Inflammatory macrophage treated with lipopolysaccharide for 4 hours (primary cell): ENCODE data around the gene RDX.

ENCODE experiments used
- DNase-seq: peaks from one replicate; pipeline ENCODE4 v3.0.0-alpha.2; 2020

RDX gene

GRCh38 chr11:110169738-110170137, 126.7 kb downstream of the RDX start:
- DNase-seq, result no peak

GRCh38 chr11:110168033-110168803, 128.2 kb downstream of the RDX start:
- DNase-seq, result no peak

- no peak for DNase-seq
Observed at GRCh38 chr11:110165039-110165925, 131.1 kb downstream of the RDX start.

- DNase-seq, result no peak
Observed at GRCh38 chr11:110162216-110162615, 134.2 kb downstream of the RDX start.

GRCh38 chr11:110161061-110161460, 135.4 kb downstream of the RDX start:
- no peak for DNase-seq

GRCh38 chr11:110160437-110160836, 136.0 kb downstream of the RDX start:
- no peak for DNase-seq

- no peak for DNase-seq
Observed at GRCh38 chr11:110160016-110160415, 136.4 kb downstream of the RDX start.

- no peak for DNase-seq
Observed at GRCh38 chr11:110159476-110159875, 136.9 kb downstream of the RDX start.

- no peak for DNase-seq
Observed at GRCh38 chr11:110158317-110159200, 137.9 kb downstream of the RDX start.

GRCh38 chr11:110156503-110156902, 139.9 kb downstream of the RDX start:
- DNase-seq, result no peak

GRCh38 chr11:110153474-110153873, 142.9 kb downstream of the RDX start:
- no peak for DNase-seq

GRCh38 chr11:110152199-110152598, 144.2 kb downstream of the RDX start:
- no peak for DNase-seq

- peak; percentile 13 for DNase-seq
Observed at GRCh38 chr11:110148775-110149744, 147.4 kb downstream of the RDX start.

GRCh38 chr11:110147962-110148709, 148.3 kb downstream of the RDX start:
- no peak for DNase-seq

GRCh38 chr11:110141812-110142211, 154.6 kb downstream of the RDX start:
- no peak for DNase-seq

GRCh38 chr11:110134110-110134509, 162.3 kb downstream of the RDX start:
- DNase-seq, result no peak

GRCh38 chr11:110133160-110133559, 163.3 kb downstream of the RDX start:
- DNase-seq, result no peak

- no peak for DNase-seq
Observed at GRCh38 chr11:110131386-110132123, 164.9 kb downstream of the RDX start.

- no peak for DNase-seq
Observed at GRCh38 chr11:110130642-110131238, 165.7 kb downstream of the RDX start.

GRCh38 chr11:110128161-110128560, 168.3 kb downstream of the RDX start:
- no peak for DNase-seq
